ENCODE measurements around the gene C11orf86.

DNA sequence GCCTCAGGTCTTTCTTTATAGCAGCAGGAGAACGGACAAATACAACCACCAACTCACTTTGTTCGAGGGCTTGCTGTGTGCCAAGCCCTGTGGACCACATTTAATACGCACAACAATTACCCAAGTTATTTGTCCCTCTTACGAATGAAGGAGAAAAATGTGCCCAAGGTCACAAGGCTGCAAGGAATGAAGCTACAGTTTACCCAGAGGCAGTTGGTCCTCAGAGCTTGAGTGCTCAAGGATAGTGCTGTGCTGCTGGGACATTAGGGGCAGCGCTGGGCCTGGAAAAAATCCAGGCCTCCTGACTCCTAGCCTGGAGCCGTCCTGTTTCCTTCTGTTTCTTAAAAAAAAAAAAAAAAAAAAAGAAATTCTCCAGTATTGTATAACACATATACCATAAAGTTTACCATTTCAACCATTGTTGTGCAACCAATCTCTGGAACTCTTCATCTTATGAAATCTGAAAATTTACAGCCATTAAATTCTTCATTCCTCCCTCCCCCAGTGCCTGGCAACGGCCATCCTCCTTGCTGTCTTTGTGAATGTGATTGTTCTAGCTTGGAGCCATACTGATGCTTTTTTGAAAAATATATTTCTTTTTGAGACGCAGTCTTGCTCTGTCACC is 1.0 kb upstream of the C11orf86 start:
- TF ChIP-seq, protein P1, sequence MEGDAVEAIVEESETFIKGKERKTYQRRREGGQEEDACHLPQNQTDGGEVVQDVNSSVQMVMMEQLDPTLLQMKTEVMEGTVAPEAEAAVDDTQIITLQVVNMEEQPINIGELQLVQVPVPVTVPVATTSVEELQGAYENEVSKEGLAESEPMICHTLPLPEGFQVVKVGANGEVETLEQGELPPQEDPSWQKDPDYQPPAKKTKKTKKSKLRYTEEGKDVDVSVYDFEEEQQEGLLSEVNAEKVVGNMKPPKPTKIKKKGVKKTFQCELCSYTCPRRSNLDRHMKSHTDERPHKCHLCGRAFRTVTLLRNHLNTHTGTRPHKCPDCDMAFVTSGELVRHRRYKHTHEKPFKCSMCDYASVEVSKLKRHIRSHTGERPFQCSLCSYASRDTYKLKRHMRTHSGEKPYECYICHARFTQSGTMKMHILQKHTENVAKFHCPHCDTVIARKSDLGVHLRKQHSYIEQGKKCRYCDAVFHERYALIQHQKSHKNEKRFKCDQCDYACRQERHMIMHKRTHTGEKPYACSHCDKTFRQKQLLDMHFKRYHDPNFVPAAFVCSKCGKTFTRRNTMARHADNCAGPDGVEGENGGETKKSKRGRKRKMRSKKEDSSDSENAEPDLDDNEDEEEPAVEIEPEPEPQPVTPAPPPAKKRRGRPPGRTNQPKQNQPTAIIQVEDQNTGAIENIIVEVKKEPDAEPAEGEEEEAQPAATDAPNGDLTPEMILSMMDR (IDR thresholded peaks at IDR 0.05), result no peak
- TF ChIP-seq POLR2A (IDR thresholded peaks at IDR 0.05; ENCODE audit: low read depth) (no peak), EP300 (IDR thresholded peaks at IDR 0.05) (no peak), POLR2AphosphoS5 (IDR thresholded peaks at IDR 0.05) (no peak)
